Measurements from ENCODE around the gene ADAM33. TPM values are rescaled to one million over a fixed set of nuclear protein-coding genes. Genes with fewer than 3 reads are reported as not detected.

The ADAM33 gene
- polyA plus RNA-seq, 4 donors, result 0.22 to 10.9 (median 3.9) TPM

DNA sequence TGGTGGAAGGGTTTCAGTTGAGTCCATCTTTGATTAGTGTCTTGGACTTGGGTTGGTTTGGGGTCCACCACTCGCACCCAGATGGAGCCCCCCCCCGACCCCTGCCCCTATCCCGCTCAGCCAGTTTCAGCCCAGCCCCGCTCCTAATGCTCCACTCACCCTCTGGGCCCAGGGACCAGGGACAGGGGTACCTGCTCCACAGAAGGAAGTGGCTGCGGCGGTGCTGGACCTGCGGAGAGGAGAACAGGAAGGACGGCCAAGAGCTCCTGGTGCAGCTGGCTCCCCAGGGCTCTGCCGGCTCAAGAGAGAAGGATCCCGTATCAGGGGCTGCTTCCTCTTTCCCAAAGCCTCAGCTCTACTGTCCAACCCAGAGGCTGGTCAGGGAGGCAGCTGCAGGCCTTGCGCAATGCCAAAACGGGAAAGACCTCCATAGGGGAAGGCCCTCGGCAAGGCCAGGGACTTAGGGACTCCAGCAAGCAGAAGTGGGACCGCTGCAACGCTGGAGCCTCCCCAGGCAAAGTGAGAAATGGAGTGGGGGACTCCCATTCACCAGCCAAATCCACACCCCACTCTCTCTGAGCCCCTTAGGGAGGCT lies 30.6 kb upstream of the ADAM33 start, which contains the start of gene SIGLEC1:
SIGLEC1 (minus strand) TSS at position 322 of the 595 bp plus-strand sequence. CDS start 5,472 bp downstream, outside the sequence.
- DNase-seq (no peak), FAIRE-seq (no peak)
- no peaks in the 10 kb centered on the region for H3K9me3 ChIP-seq (ENCODE audit: control insufficient read depth in 2 of 2, insufficient read depth in 1 of 2, low read depth in 1 of 2, low read length in 1 of 2)
- H3K27ac ChIP-seq (ENCODE audit: low read depth in 1 of 3, low read length in 2 of 3), result no peak within 1 kb of the TSS
- WGBS, 3 donors, result 71 to 84% (median 71%) methylated on average over 12 to 15 of the region's 15 CpGs
- no peaks in the 10 kb centered on the region for H3K36me3 ChIP-seq (ENCODE audit: control insufficient read depth in 3 of 3, insufficient read depth in 2 of 3, low read depth in 1 of 3, low read length in 3 of 3)
- H3K27me3 ChIP-seq (ENCODE audit: control insufficient read depth in 3 of 3, insufficient read depth in 3 of 3, low read length in 3 of 3), result peaks cover 0 to 3% (median 0%) of the 10 kb centered on the region in 3 donors
- H3K4me1 ChIP-seq (ENCODE audit: control insufficient read depth in 3 of 3, insufficient read depth in 2 of 3, low read depth in 1 of 3, low read length in 2 of 3), result peaks cover 0 to 6% (median 0%) of the 10 kb centered on the region in 3 donors
- no peak within 1 kb of the TSS for H3K4me3 ChIP-seq (ENCODE audit: low read depth in 1 of 3, low read length in 3 of 3)

DNA sequence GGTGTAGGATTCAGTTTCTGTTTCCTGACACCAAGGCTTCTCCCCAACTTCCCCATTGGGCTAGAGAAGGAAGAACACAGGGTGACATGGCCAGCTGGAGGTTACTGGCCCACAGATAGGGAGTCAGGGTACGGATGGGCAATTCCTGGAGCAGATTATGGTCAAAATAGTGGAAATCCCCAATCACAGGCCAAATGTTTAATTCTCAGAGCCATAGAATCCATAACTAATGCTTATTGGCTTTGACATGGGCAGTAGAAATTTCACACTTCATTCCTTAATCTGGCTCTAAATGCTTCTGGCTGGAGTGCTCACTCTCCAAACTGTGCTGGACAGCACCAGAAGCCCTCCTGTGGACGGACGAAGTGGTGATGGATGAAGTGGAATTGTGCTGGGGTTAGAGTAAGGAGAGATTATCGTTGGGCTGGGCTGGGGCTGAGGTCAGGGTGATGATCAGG lies 29.7 kb upstream of the ADAM33 start:
- peaks cover 0 to 6% (median 0%) of the 10 kb centered on the region in 3 donors for H3K4me1 ChIP-seq (ENCODE audit: control insufficient read depth in 3 of 3, insufficient read depth in 2 of 3, low read depth in 1 of 3, low read length in 2 of 3)
- no peak overlapping the region for H3K4me3 ChIP-seq (ENCODE audit: low read depth in 1 of 3, low read length in 3 of 3)
- WGBS, 3 donors, result 74 to 82% (median 81%) methylated on average over 4 of the region's 4 CpGs
- DNase-seq, result no peak
- no peaks in the 10 kb centered on the region for H3K36me3 ChIP-seq (ENCODE audit: control insufficient read depth in 3 of 3, insufficient read depth in 2 of 3, low read depth in 1 of 3, low read length in 3 of 3)
- H3K27ac ChIP-seq (ENCODE audit: low read depth in 1 of 3, low read length in 2 of 3), result no peak overlapping the region
- no peak for FAIRE-seq
- no peaks in the 10 kb centered on the region for H3K9me3 ChIP-seq (ENCODE audit: control insufficient read depth in 2 of 2, insufficient read depth in 1 of 2, low read depth in 1 of 2, low read length in 1 of 2)
- peaks cover 0 to 3% (median 0%) of the 10 kb centered on the region in 3 donors for H3K27me3 ChIP-seq (ENCODE audit: control insufficient read depth in 3 of 3, insufficient read depth in 3 of 3, low read length in 3 of 3)

DNA sequence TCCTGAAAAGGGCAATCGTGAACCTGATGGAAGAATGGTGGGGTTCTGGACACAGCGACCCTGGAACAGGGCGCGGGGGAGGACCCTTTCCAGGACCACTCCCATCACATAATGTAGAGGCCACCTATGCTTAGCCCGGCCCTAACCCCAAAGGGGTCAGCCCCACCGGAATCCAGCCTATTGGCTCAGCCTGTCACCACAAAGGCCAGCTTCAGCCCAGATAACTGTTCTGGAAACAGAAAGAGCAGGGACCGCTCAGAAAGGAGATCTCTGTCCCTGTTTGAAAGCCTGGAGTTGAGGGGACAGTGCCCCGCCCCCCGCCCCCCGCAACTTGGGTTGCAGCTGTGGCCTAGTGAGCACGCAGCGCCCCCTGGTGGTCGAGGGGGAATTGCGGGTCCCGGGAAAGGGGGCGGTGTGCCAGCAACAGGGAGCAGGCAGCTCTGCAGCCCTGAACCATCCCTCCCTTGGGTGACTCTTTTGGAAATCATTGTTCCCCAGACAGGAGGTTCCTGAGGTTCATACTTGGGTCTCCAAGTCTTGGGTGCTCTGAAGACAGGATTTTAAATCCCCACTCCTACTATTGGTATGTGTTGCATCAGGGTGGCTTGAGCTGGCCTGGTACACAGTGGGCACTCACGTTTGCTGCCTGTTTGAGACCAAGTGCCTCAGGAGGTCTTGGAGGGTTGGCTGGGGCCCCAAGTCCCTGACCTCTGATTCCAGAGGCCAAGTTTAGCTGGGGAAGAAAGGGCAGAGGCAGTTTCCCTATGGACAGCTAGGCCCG lies 29.1 kb upstream of the ADAM33 start:
- 27 to 33% (median 28%) methylated on average over 18 of the region's 18 CpGs for WGBS, 3 donors
- H3K4me1 ChIP-seq (ENCODE audit: control insufficient read depth in 3 of 3, insufficient read depth in 2 of 3, low read depth in 1 of 3, low read length in 2 of 3), result peaks cover 0 to 6% (median 0%) of the 10 kb centered on the region in 3 donors
- H3K9me3 ChIP-seq (ENCODE audit: control insufficient read depth in 2 of 2, insufficient read depth in 1 of 2, low read depth in 1 of 2, low read length in 1 of 2), result no peaks in the 10 kb centered on the region
- H3K27me3 ChIP-seq (ENCODE audit: control insufficient read depth in 3 of 3, insufficient read depth in 3 of 3, low read length in 3 of 3), result peaks cover 0 to 4% (median 0%) of the 10 kb centered on the region in 3 donors
- no peak overlapping the region for H3K4me3 ChIP-seq (ENCODE audit: low read depth in 1 of 3, low read length in 3 of 3)
- DNase-seq (peak; percentile 31 to 67), FAIRE-seq (no peak)
- H3K27ac ChIP-seq (ENCODE audit: low read depth in 1 of 3, low read length in 2 of 3), result no peak overlapping the region
- no peaks in the 10 kb centered on the region for H3K36me3 ChIP-seq (ENCODE audit: control insufficient read depth in 3 of 3, insufficient read depth in 2 of 3, low read depth in 1 of 3, low read length in 3 of 3)

GRCh38 chr20:3710011-3710466 lies 28.2 kb upstream of the ADAM33 start:
- Histone ChIP-seq H3K4me1 (ENCODE audit: control insufficient read depth in 3 of 3, insufficient read depth in 2 of 3, low read depth in 1 of 3, low read length in 2 of 3) (peaks cover 0 to 6% (median 0%) of the 10 kb centered on the region in 3 donors), H3K36me3 (ENCODE audit: control insufficient read depth in 3 of 3, insufficient read depth in 2 of 3, low read depth in 1 of 3, low read length in 3 of 3) (no peaks in the 10 kb centered on the region), H3K27ac (ENCODE audit: low read depth in 1 of 3, low read length in 2 of 3) (no peak overlapping the region), H3K4me3 (ENCODE audit: low read depth in 1 of 3, low read length in 3 of 3) (no peak overlapping the region), H3K9me3 (ENCODE audit: control insufficient read depth in 2 of 2, insufficient read depth in 1 of 2, low read depth in 1 of 2, low read length in 1 of 2) (no peaks in the 10 kb centered on the region), H3K27me3 (ENCODE audit: control insufficient read depth in 3 of 3, insufficient read depth in 3 of 3, low read length in 3 of 3) (peaks cover 0 to 4% (median 0%) of the 10 kb centered on the region in 3 donors)
- FAIRE-seq (no peak), DNase-seq (no peak)
- 42 to 61% (median 53%) methylated on average over 5 to 6 of the region's 6 CpGs for WGBS, 3 donors

DNA sequence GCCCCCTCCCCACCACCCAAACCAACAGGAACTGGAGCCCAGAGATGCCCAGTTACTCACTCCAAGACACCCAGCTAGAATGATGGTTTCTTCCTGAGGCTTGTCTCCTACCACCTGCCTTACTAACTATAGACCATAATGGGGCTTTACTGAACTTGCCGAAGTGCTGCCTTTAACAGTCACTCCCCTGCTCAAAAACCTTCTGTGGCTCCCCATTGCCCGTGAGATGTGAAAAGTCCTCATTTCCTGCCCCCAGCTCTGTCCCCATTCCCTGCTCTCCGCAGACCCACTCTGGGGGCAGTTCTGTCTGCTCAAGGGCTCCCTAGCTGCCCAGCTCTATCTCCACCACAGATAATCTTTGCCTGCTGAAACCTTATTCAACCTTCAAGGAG lies 25.7 kb upstream of the ADAM33 start:
- Histone ChIP-seq H3K27me3 (ENCODE audit: control insufficient read depth in 3 of 3, insufficient read depth in 3 of 3, low read length in 3 of 3) (peaks cover 0 to 4% (median 0%) of the 10 kb centered on the region in 3 donors), H3K36me3 (ENCODE audit: control insufficient read depth in 3 of 3, insufficient read depth in 2 of 3, low read depth in 1 of 3, low read length in 3 of 3) (no peaks in the 10 kb centered on the region), H3K4me1 (ENCODE audit: control insufficient read depth in 3 of 3, insufficient read depth in 2 of 3, low read depth in 1 of 3, low read length in 2 of 3) (peaks cover 0 to 6% (median 0%) of the 10 kb centered on the region in 3 donors), H3K9me3 (ENCODE audit: control insufficient read depth in 2 of 2, insufficient read depth in 1 of 2, low read depth in 1 of 2, low read length in 1 of 2) (no peaks in the 10 kb centered on the region), H3K27ac (ENCODE audit: low read depth in 1 of 3, low read length in 2 of 3) (no peak overlapping the region), H3K4me3 (ENCODE audit: low read depth in 1 of 3, low read length in 3 of 3) (no peak overlapping the region)
- WGBS, 3 donors, result 87 to 94% (median 89%) methylated on average over 3 of the region's 3 CpGs
- DNase-seq, result no peak
- FAIRE-seq, result no peak

- DNase-seq (no peak), FAIRE-seq (no peak)
- Histone ChIP-seq H3K36me3 (ENCODE audit: control insufficient read depth in 3 of 3, insufficient read depth in 2 of 3, low read depth in 1 of 3, low read length in 3 of 3) (no peaks in the 10 kb centered on the region), H3K27ac (ENCODE audit: low read depth in 1 of 3, low read length in 2 of 3) (no peak overlapping the region), H3K9me3 (ENCODE audit: control insufficient read depth in 2 of 2, insufficient read depth in 1 of 2, low read depth in 1 of 2, low read length in 1 of 2) (no peaks in the 10 kb centered on the region), H3K27me3 (ENCODE audit: control insufficient read depth in 3 of 3, insufficient read depth in 3 of 3, low read length in 3 of 3) (peaks cover 0 to 4% (median 0%) of the 10 kb centered on the region in 3 donors), H3K4me3 (ENCODE audit: low read depth in 1 of 3, low read length in 3 of 3) (no peak overlapping the region), H3K4me1 (ENCODE audit: control insufficient read depth in 3 of 3, insufficient read depth in 2 of 3, low read depth in 1 of 3, low read length in 2 of 3) (peaks cover 0 to 6% (median 0%) of the 10 kb centered on the region in 3 donors)
- WGBS, 3 donors, result 65 to 77% (median 71%) methylated on average over 10 of the region's 10 CpGs
Observed at GRCh38 chr20:3706774-3707507, 25.1 kb upstream of the ADAM33 start.

- no peak for FAIRE-seq
- WGBS, 3 donors, result 89 to 93% (median 91%) methylated on average over 31 of the region's 31 CpGs
Observed at GRCh38 chr20:3705970-3706739, 24.3 kb upstream of the ADAM33 start.

More at GRCh38 chr20:3705970-3706739, 24.3 kb upstream of the ADAM33 start:
- H3K4me3 ChIP-seq (ENCODE audit: low read depth in 1 of 3, low read length in 3 of 3), result no peak overlapping the region
- no peak overlapping the region for H3K27ac ChIP-seq (ENCODE audit: low read depth in 1 of 3, low read length in 2 of 3)
- no peaks in the 10 kb centered on the region for H3K36me3 ChIP-seq (ENCODE audit: control insufficient read depth in 3 of 3, insufficient read depth in 2 of 3, low read depth in 1 of 3, low read length in 3 of 3)
- H3K4me1 ChIP-seq (ENCODE audit: control insufficient read depth in 3 of 3, insufficient read depth in 2 of 3, low read depth in 1 of 3, low read length in 2 of 3), result peaks cover 0 to 6% (median 0%) of the 10 kb centered on the region in 3 donors
- no peak for DNase-seq
- H3K27me3 ChIP-seq (ENCODE audit: control insufficient read depth in 3 of 3, insufficient read depth in 3 of 3, low read length in 3 of 3), result peaks cover 0 to 4% (median 0%) of the 10 kb centered on the region in 3 donors
- H3K9me3 ChIP-seq (ENCODE audit: control insufficient read depth in 2 of 2, insufficient read depth in 1 of 2, low read depth in 1 of 2, low read length in 1 of 2), result no peaks in the 10 kb centered on the region

All from small intestine (tissue), 7 donors.